Subcutaneous abdominal adipose tissue (tissue), 5 donors: ENCODE results near the gene TBC1D17.

Experiments
- H3K27ac ChIP-seq: one replicate; pipeline ENCODE4 v1.7.0; 2013; ENCODE audit warnings: low read depth, mild to moderate bottlenecking, inconsistent platforms, low read length, moderate library complexity
- H3K27me3 ChIP-seq, 5 donors: one replicate each; pipeline ENCODE4 v1.7.0; 2013; ENCODE audit warnings: low read length in 5 of 5, inconsistent platforms in 1 of 5; ENCODE audit not compliant: control insufficient read depth in 5 of 5, insufficient read depth in 4 of 5
- H3K36me3 ChIP-seq, 5 donors: one replicate each; pipeline ENCODE4 v1.7.0; 2013; ENCODE audit warnings: low read length in 5 of 5; ENCODE audit not compliant: control insufficient read depth in 5 of 5, insufficient read depth in 5 of 5
- H3K4me1 ChIP-seq, 5 donors: one replicate each; pipeline ENCODE4 v1.7.0; 2013; ENCODE audit warnings: low read length in 5 of 5, mild to moderate bottlenecking in 3 of 5, moderate library complexity in 1 of 5; ENCODE audit not compliant: control insufficient read depth in 5 of 5, insufficient read depth in 5 of 5
- H3K4me3 ChIP-seq, 5 donors: one replicate each; pipeline ENCODE4 v1.7.0; 2013; ENCODE audit warnings: low read length in 5 of 5, low read depth in 1 of 5
- H3K9ac ChIP-seq, 5 donors: one replicate each; pipeline ENCODE4 v1.7.0; 2013; ENCODE audit warnings: low read length in 5 of 5, mild to moderate bottlenecking in 4 of 5, moderate library complexity in 3 of 5
- H3K9me3 ChIP-seq, 5 donors: one replicate each; pipeline ENCODE4 v1.7.0; 2013; ENCODE audit warnings: low read length in 5 of 5; ENCODE audit not compliant: control insufficient read depth in 5 of 5
- donor health status: healthy.
- donor health status: healthy.
- donor health status: healthy.
- donor health status: healthy.
- donor health status: healthy.

Gene TBC1D17

DNA sequence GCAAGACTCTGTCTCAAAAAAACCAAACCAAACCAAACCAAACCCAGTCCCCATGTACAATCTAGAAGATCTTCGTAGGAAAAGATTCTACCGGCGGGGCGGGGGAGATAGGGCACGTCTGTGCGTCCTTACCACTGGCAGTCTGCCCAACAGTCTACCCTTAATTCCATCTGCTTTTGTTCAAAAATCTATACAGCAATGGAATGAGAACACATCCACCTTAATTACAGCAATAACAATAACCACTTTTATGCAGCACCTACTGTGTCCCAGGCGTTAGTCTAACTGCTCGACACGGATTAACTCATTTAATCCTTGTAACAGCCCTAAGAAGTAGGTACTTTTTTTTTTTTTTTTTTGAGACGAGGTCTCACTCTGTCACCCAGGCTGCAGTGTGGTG, 49.0 kb downstream of the TBC1D17 start:
- no peak overlapping the region for H3K9ac ChIP-seq
- no peak overlapping the region for H3K27ac ChIP-seq
- H3K4me1 ChIP-seq = peaks cover 2 to 67% (median 34%) of the 10 kb centered on the region in 5 donors
- no peaks in the 10 kb centered on the region for H3K9me3 ChIP-seq
- H3K27me3 ChIP-seq = no peaks in the 10 kb centered on the region
- peaks cover 0 to 48% (median 36%) of the 10 kb centered on the region in 5 donors for H3K36me3 ChIP-seq
- no peak overlapping the region for H3K4me3 ChIP-seq

DNA sequence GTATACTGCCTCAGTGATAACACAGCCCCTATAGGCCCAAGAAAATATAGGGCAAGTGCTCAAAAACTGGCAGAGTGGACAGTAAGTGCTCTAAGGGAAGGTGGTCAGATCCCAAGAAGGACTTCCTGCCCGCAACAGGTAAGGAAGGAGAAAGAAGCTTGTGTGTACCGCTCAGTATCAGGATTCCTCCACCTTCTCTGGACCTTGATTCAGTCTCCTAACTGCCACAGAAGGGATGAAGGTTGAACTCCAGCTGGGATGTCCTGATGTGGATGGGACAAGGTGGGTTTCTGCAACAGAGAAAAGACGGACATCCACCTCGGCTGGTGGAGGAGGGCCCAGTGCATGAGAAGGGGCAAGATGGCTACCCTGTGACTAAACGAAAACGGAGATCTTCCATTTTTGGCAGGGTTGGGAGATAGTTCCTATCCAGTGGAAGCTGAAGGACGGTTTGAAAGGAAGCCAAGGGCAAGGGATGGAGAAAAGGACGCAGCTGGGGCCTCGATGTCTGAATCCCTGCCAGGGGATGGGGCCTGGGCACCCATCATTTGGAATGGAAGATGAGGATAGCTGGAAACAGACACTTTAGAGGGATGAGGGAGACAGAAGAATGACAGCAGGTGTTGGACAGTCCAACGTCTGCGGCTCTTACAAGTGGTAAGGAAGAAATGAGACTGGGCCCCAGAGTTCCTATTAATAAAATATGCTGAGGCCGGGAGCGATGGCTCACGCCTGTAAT, 50.2 kb downstream of the TBC1D17 start:
- peaks cover 0 to 37% (median 29%) of the 10 kb centered on the region in 5 donors for H3K36me3 ChIP-seq
- peaks cover 2 to 65% (median 31%) of the 10 kb centered on the region in 5 donors for H3K4me1 ChIP-seq
- H3K9me3 ChIP-seq = no peaks in the 10 kb centered on the region
- peak overlapping the region in 2 of 5 donors; percentile 44 to 83 for H3K4me3 ChIP-seq
- peak overlapping the region in 2 of 5 donors; percentile 47 to 51 for H3K9ac ChIP-seq
- H3K27ac ChIP-seq = no peak overlapping the region
- no peaks in the 10 kb centered on the region for H3K27me3 ChIP-seq

DNA sequence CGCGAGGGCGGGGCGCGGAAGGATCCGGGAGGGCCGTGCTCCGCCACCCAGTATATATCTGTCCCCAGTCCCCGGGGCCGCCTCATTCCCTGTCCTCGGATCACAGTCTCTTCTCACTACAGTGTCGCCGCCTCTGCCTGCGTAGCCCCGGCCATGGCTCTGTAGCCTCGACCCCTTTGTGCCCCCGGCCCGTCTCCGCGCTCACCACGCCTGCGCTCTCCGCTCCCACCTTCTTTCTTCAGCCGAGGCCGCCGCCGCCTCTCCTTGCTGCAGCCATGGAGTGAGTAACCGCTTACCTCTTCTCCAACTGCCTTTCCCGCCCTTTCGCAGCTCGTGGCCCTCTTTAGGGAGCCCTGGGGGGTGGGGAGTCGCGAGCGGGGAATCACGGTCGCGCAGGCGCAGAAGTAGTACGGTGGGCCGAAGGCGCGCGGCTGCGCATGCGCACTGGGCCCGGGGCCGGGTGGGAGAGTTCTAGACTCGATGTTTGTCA, 51.7 kb downstream of the TBC1D17 start, which contains the start of the genes ATF5 and NUP62:
Gene ATF5, plus strand, starts transcription at position 85 of the 490 bp plus-strand sequence. CDS start 1,646 bp downstream, outside the sequence.
Gene NUP62, minus strand, starts transcription at position 384 of the 490 bp plus-strand sequence. CDS start 19,697 bp downstream, outside the sequence.
- Histone ChIP-seq H3K9me3 (no peaks in the 10 kb centered on the region), H3K4me1 (peaks cover 2 to 51% (median 31%) of the 10 kb centered on the region in 5 donors), H3K36me3 (peaks cover 0 to 26% (median 16%) of the 10 kb centered on the region in 5 donors), H3K9ac (peak within 1 kb of the TSS; percentile 89 to 96 (median 93)), H3K27me3 (no peaks in the 10 kb centered on the region), H3K27ac (peak within 1 kb of the TSS; percentile 96), H3K4me3 (peak within 1 kb of the TSS; percentile 78 to 94 (median 83))

DNA sequence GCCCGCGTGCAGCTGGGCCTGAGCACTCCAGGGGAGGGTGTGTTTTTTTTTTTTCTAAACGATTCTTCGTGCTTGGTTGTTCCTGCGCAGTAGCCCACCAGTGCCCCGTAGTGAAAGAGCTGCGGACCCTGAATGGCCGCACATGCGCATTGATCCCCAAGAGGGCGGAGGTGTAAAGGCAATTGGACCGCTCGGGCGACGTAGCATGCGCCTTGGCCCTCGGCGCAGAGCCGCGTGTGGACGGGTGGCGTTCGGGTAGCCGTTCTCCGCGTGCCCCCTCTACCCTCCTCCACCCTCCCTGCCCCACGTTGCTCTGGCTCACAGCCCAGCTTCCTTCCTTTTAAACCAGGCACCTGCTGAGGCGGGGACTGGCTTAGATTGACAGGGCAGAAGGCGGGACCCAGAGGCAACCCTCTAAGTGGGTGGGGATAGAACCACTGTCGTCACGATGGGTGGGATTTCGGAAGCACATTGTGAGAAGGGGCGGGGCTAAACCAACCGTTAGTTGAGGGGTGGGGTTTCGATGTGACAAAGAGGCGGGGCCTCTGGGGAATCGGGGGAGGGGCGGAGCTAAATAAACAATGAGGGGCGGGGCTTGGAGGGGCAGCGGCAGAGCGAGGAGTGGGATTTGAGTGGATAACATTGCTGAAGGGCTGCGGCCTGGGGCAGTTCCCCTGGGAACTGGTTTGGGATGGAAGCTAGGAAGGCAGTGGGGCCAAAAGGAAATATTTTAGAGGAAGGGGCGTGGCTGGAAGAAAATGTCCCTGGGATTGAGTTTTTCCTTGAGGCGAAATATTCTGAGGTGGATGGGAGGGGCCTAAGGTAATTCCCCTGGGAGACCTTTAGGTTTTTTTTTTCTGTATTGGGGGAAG, 52.3 kb downstream of the TBC1D17 start:
- Histone ChIP-seq H3K4me1 (peaks cover 2 to 45% (median 31%) of the 10 kb centered on the region in 5 donors), H3K27me3 (no peaks in the 10 kb centered on the region), H3K36me3 (peaks cover 0 to 20% (median 13%) of the 10 kb centered on the region in 5 donors), H3K9ac (peak overlapping the region in 4 of 5 donors; percentile 92 to 96 (median 94)), H3K4me3 (peak overlapping the region; percentile 76 to 94 (median 83)), H3K9me3 (no peaks in the 10 kb centered on the region), H3K27ac (peak overlapping the region; percentile 96)

DNA sequence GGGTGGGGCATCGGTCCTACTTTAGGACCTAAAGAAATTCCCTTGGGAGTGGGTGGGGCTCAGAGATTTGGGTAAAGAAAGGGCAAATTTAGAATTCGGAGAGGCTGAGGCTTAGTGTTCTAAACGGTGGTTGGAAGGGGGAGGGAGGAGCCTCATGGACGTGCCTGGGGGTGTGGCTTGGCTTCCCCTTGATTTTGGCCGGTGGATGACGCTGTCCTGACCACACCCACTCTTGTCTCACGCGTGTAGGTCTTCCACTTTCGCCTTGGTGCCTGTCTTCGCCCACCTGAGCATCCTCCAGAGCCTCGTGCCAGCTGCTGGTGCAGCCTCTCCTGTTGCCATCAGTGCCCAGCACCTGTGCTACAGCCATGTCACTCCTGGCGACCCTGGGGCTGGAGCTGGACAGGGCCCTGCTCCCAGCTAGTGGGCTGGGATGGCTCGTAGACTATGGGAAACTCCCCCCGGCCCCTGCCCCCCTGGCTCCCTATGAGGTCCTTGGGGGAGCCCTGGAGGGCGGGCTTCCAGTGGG, 53.0 kb downstream of the TBC1D17 start:
- H3K9ac ChIP-seq = no peak overlapping the region
- H3K27ac ChIP-seq = peak overlapping the region; percentile 96
- peaks cover 2 to 41% (median 31%) of the 10 kb centered on the region in 5 donors for H3K4me1 ChIP-seq
- H3K9me3 ChIP-seq = no peaks in the 10 kb centered on the region
- peaks cover 0 to 18% (median 13%) of the 10 kb centered on the region in 5 donors for H3K36me3 ChIP-seq
- H3K27me3 ChIP-seq = no peaks in the 10 kb centered on the region
- H3K4me3 ChIP-seq = peak overlapping the region in 2 of 5 donors; percentile 34 to 94

DNA sequence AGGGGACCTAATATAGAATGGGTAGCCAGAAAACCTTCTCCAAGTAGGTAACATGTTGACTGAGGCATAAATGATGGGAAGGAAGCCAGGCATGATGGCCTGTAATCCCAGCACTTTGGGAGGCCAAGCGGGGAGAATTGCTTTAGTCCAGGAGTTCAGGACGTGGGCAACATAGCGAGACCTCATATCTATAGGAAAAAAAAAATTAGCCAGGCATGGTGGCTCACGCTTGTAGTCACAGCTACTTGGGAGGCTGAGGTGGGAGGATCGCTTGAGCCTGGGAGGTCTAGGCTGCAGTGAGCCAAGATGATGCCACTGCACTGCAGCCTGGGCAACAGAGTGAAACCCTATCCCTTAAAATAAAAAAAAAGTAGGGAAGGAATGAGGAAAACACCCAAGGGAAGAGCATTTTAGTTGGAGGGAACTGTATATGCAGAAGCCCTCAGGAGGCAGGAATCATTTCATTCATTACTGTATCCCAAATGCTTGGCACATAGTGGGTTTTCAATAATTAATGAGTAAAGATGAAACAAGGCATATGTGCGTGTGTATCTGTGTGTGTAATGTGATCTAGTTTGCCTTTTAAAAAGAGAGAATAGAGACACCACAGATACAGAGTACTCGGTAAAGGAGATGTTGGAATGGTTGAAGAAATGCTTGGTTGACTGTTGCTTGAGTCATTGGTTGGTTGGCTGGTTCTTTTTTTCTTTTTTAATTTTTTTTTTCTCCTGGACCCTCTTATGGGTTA, 54.0 kb downstream of the TBC1D17 start:
- peaks cover 0 to 15% (median 11%) of the 10 kb centered on the region in 5 donors for H3K36me3 ChIP-seq
- H3K4me3 ChIP-seq = no peak overlapping the region
- no peaks in the 10 kb centered on the region for H3K27me3 ChIP-seq
- no peak overlapping the region for H3K9ac ChIP-seq
- H3K9me3 ChIP-seq = no peaks in the 10 kb centered on the region
- H3K27ac ChIP-seq = no peak overlapping the region
- peaks cover 2 to 39% (median 31%) of the 10 kb centered on the region in 5 donors for H3K4me1 ChIP-seq

DNA sequence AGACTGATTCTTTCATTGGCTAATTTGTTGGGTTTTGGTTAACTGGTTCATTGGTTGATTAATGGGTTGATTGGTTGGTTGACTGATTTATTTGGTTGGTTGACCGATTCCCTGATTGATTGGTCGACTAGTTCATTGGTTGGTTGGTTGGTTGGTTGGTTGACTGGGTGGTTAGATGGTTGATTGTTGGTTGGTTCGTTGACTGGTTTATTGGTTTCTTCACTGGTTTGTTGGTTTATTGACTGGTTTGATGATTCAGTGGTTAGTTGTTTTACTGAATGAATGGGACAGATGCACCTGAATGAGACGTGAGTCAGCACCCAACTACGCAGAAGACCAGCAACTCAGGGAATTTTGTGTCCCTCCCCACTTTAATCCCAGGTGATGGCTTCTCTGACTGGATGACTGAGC, 54.5 kb downstream of the TBC1D17 start:
- H3K4me3 ChIP-seq = no peak overlapping the region
- no peaks in the 10 kb centered on the region for H3K9me3 ChIP-seq

DNA sequence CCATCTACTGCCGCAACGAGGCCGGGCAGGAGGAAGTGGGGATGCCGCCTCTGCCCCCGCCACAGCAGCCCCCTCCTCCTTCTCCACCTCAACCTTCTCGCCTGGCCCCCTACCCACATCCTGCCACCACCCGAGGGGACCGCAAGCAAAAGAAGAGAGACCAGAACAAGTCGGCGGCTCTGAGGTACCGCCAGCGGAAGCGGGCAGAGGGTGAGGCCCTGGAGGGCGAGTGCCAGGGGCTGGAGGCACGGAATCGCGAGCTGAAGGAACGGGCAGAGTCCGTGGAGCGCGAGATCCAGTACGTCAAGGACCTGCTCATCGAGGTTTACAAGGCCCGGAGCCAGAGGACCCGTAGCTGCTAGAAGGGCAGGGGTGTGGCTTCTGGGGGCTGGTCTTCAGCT, 55.2 kb downstream of the TBC1D17 start:
- peaks cover 0 to 5% (median 0%) of the 10 kb centered on the region in 5 donors for H3K36me3 ChIP-seq
- H3K27me3 ChIP-seq = no peaks in the 10 kb centered on the region
- H3K9me3 ChIP-seq = no peaks in the 10 kb centered on the region
- no peak overlapping the region for H3K27ac ChIP-seq
- no peak overlapping the region for H3K9ac ChIP-seq
- H3K4me3 ChIP-seq = no peak overlapping the region
- H3K4me1 ChIP-seq = peaks cover 0 to 31% (median 23%) of the 10 kb centered on the region in 5 donors

More for the DNA sequence above, 54.5 kb downstream of the TBC1D17 start:
- Histone ChIP-seq H3K4me1 (peaks cover 2 to 33% (median 27%) of the 10 kb centered on the region in 5 donors), H3K9ac (no peak overlapping the region), H3K36me3 (peaks cover 0 to 9% (median 7%) of the 10 kb centered on the region in 5 donors), H3K27ac (no peak overlapping the region), H3K27me3 (no peaks in the 10 kb centered on the region)

DNA sequence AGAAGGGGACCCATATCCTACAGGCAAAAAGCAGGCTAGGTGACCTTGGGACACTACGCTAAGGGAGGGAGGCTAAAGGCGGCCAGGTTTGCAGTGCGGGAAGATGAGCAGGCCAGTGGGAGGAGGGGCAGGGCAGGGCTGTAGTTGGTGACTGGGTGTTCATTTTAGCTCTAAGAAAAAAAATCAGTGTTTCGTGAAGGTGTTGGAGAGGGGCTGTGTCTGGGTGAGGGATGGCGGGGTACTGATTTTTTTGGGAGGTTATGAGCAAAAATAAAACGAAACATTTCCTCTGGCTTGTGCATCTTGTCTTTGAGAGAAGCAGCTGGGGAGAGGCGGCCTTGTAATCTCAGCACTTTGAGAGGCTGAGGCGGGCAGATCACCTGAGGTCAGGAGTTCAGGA, 56.1 kb downstream of the TBC1D17 start:
- H3K9ac ChIP-seq = no peak overlapping the region
- peaks cover 0 to 26% (median 18%) of the 10 kb centered on the region in 5 donors for H3K4me1 ChIP-seq
- H3K4me3 ChIP-seq = no peak overlapping the region
- H3K27me3 ChIP-seq = peaks cover 0 to 2% (median 0%) of the 10 kb centered on the region in 5 donors
- no peak overlapping the region for H3K27ac ChIP-seq
- peaks cover 0 to 5% (median 0%) of the 10 kb centered on the region in 5 donors for H3K36me3 ChIP-seq
- no peaks in the 10 kb centered on the region for H3K9me3 ChIP-seq
